ENCODE results near the gene LMO2. TPM values are rescaled to one million over a fixed set of nuclear protein-coding genes. Genes with fewer than 3 reads are reported as not detected.
"Not testable (repeated sequence)": the region's sequence is repeated elsewhere in the genome, so short reads cannot be mapped to it uniquely, and the experiment has no call there.

LMO2 gene
- total RNA-seq, 1 donor from 2014 or later, result 16.1 TPM

DNA sequence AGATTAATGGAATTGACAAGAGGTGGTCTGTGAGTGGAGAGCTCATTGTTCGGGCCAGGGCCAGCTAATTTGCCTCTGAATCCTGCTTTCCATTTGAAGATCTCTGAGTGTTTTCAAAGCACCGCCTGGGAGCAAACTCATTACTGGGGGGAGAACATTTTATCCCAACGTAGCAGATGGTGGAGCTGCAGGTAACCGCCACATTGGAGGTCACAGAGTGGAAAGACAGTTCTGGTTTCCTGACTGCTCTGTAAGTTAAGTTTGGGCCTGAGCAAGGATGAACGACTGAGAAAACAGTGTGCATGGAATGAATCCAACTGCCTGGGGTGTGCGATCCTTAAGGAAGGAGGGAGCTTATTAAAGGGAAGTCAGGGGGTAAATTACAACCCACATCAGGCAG is 30.5 kb downstream of the LMO2 start:
- no peak for DNase-seq

GRCh38 chr11:33860926-33861325 is 30.9 kb downstream of the LMO2 start:
- DNase-seq, result no peak

DNA sequence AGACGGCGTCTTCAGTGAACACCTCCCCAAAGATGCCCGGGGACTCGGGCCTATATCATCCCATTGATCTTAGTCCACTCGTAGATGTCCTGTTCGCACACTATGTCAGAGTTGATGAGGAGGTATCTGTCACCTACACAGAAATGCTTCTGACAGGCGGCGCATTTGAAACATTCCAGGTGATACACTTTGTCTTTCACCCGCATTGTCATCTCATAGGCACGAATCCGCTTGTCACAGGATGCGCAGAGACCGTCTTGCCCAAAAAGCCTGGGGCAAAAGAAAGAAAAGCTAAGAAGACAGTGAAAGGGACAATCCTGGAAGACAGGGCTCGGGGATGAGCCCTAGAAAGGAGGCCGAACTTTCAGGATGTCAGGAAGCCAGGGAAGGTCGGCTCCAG is 32.6 kb downstream of the LMO2 start:
- DNase-seq, result no peak

GRCh38 chr11:33857933-33858371 is 33.9 kb downstream of the LMO2 start:
- DNase-seq, result peak; percentile 90

- no peak for DNase-seq
Observed at GRCh38 chr11:33855500-33855899, 36.4 kb downstream of the LMO2 start.

DNA sequence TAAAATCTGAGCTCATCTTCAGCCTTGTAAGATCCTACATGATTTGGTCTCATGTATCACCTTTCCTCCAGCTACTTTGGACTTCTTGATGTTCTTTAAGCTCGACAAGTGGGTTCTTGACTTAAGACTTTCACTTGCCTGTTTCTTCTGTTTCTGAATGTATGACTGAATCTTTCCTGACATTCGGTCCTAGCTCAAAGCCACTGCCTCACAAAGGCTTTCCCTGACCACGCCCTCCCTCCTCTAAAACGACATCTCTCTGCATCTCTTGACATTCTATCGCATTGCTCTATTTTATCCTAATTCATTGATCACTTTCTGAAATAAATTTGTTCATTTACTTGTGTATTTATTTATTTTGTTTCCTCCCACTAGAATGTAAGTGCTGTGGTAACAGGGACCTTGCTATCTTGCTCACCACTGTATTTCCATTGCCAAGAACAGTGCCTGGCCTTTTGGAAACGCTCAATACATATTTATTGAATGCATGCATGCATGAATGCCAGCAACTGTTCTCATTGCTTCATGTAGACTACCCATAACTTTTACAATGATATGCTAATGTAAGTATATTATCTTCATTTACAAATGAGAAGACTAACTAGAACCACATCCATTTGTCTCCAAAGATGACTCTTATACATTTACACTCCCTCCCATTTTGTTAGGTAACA is 43.0 kb downstream of the LMO2 start:
- DNase-seq, result no peak

GRCh38 chr11:33847251-33847650 is 44.6 kb downstream of the LMO2 start:
- DNase-seq, result no peak

DNA sequence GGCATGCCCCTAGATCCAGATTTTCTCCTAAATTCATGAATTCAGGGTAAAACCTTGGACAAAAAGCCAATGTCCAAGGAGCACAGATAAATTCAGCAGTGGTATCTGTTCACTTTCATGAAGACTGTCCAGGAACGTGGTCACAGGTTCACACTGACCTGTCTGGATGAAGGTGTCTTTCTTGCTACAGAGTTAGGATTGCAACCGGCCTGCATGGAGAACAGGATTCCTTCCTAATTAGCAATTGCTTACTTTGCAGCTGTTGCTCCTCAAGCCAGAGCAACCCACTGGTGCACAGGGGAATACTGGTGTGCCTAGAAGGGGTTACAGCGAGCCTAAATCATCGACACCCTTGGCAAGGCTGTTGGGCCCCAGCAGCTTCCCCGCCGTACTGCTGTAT is 47.6 kb downstream of the LMO2 start:
- DNase-seq, result no peak

GRCh38 chr11:33843018-33843417 is 48.9 kb downstream of the LMO2 start:
- no peak for DNase-seq

GRCh38 chr11:33842236-33842915 is 49.5 kb downstream of the LMO2 start:
- DNase-seq, result peak; percentile 13

GRCh38 chr11:33838234-33838633 is 53.6 kb downstream of the LMO2 start:
- DNase-seq, result not testable (repeated sequence)

GRCh38 chr11:33837334-33837733 is 54.5 kb downstream of the LMO2 start:
- not testable (repeated sequence) for DNase-seq

DNA sequence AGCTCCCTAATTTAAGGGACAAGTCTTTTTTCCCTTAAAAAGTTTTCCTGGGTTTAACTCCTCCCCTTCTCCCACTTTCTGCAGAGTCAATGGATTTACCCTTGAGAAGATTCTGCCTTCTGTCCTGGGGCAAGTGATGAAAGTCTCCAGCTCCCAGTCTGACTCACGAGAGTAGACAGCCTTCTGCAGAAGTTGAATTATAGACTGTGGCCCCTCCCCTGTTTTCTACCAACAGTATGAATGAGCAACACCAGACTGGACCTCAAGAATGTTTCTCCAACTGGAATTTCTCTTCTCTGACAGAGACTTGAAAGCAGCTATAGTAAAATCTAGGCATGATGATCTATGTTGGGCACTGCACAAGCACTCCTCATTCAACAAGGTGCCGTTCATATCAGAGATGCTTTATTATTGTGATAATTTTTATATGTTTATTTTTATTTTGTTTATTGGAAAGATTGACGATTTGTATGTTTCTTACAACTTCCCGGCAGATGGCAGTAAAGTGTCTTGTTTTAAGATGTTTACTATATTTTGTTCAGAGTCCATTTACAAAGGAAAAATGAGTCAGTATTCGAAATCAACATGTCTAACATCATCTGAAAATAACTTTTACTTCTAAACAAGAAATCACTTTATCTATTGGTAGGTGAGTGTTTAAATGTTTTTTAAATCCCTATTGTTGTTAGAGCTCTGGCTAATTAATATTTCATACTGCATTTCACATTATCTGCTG is 56.6 kb downstream of the LMO2 start:
- DNase-seq, result peak; percentile 36

DNA sequence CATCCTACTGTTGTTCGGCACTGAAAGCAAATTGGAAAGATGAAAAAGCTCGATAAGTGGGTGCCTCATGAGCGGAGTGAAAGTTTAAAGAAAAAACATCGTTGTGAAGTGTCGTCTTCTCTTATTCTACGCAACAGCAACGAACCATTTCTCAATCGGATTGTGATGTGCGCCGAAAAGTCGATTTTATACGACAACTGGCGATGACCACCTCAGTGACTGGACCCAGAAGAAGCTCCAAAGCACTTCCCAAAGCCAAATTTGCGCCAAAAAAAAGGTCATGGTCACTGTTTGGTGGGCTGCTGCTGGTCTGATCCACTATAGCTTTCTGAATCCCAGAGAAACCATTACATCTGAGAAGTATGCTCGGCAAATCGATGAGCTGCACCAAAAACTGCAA is 59.2 kb downstream of the LMO2 start:
- DNase-seq, result no peak

DNA sequence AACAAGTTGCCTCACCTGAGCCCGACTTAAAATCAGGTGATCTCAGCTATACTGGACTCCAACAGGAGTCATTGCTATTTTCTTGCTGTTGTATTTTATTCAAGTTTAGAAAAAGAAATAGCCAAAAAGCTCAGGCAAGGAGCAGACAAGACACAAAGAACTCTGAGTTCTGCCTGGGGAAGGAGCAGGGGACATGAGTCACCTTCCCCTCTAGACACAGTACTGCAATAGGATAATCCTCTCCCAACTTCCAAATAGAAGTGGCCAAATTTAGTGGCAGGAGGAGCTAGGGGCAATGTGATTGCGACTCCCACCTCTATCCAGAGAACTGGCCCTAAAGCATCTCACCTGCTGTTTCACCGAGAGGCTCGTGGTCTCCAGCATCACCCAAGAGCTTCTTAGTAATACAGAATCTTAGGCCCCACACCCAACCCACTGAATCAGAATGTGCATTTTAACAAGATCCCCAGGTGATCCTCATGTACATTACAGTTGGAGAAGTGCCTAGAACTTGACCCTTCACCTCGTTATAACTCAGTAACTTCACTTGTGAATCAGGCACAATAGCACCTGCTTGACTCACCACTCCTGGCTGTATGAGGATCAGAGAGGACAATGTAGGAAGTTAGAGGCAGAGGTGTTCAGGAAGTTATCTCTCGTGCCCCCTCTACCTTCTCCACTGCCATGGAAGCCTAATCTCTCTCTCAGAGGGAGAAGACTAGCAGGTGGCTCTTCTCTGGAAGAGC is 60.8 kb downstream of the LMO2 start:
- no peak for DNase-seq

GRCh38 chr11:33829430-33830141 is 62.3 kb downstream of the LMO2 start:
- peak; percentile 83 for DNase-seq

DNA sequence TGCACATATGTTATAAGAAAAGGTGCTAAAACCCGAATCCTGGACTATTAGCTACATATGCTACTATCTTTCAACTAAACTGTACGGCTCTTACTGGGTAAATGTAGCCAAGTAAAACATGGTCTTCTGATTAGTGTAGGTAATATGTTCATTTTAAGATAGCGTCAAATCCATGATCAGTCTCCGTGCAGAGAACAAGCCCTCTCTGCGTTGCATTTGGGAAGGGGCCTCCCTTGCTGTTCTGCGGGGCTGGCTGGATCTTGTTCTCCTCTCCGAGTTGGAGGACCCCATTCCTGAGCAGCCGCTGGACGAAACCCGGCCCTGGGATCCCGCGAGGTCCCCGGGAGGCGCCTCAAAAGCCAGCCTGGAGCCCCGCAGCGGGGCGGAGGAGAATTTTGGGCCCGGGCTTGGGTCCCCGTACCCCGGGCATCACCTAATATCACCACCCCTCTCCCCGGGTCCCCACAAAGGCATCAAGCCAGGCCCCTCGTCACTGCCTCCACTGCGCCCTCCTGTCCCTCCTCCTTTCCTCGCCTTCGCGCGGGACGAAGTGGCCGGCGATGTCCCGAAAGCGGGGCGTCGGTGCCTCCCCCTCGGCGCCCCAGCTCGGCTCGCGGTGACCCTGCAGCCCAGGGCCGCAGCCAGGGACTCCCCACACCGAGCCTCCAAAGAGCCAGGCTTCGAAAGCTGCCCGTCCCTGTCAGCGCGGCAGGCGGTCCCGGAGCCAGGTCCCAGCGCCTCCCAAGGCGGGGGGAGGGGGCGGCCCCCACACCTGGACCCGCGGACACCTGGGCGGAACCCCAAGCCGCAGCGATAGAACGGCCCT is 63.1 kb downstream of the LMO2 start:
- no peak for DNase-seq

GRCh38 chr11:33827206-33827605 is 64.7 kb downstream of the LMO2 start:
- no peak for DNase-seq

DNA sequence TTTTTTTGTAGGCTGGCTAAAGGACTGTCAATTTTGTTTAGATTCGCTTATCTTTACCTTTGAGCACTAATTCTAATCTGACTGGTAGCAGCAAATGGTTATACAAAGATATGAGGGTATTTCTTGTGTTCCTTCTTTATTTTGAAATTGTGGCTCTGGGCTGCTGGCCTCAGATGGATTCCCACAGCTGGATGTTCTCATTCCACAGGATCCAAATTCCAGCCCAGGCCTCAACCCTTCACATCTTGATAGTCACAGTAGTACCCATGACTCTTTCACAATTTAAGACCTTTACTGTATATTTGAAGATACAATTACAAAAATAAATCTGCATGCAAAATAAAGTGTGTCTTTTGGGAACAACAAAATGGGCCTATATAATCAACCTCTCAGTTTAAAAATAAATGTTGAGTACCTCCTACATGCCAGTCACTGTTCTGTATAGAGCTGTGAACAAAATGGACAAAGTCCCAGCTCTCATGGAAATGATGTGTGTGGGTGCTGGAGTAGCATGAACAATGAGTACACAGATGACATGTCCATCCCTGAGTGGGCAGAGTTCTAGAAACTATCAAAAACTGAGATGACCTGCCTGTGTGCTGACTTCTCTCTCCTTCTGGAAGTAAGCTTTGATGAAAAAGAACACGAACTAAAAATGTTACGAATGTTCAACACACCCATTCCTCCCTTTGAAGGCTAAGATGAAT is 65.9 kb downstream of the LMO2 start:
- no peak for DNase-seq

DNA sequence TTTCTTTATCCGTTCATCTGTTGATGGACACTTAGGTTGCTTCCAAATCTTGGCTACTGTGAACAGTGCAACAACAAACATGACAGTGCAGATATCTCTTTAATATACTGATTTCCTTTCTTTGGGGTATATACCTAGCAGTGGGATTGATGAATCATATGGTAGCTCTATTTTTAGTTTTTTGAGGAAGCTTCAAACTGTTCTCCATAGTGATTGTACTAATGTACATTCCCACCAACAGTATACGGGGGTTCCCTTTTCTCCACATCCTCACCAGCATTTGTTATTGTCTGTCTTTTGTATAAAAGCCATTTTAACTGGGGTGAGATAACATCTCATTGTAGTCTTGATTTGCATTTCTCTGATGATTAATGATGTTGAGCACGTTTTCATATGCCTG is 68.9 kb downstream of the LMO2 start:
- not testable (repeated sequence) for DNase-seq
